HUES48 (cell line): ENCODE data around the gene ADAMTS2.

Source experiments
- H3K27ac ChIP-seq: one replicate; pipeline ENCODE4 v1.7.0; 2013; ENCODE audit warnings: low read depth, low read length, inconsistent platforms
- H3K27me3 ChIP-seq: 2 replicates; pipeline ENCODE4 v1.6.1; 2013; ENCODE audit warnings: mild to moderate bottlenecking, low read length; ENCODE audit not compliant: control insufficient read depth, insufficient read depth
- H3K36me3 ChIP-seq: 2 replicates; pipeline ENCODE4 v1.6.1; 2013; ENCODE audit warnings: low read length; ENCODE audit not compliant: control insufficient read depth, insufficient read depth
- H3K4me1 ChIP-seq: 2 replicates; pipeline ENCODE4 v1.6.1; 2013; ENCODE audit warnings: mild to moderate bottlenecking, low read length; ENCODE audit not compliant: control insufficient read depth, insufficient read depth
- H3K4me3 ChIP-seq: 2 replicates; pipeline ENCODE4 v1.5.1; 2013; ENCODE audit warnings: mild to moderate bottlenecking, low read depth, low read length
- H3K9ac ChIP-seq: 2 replicates; pipeline ENCODE4 v1.6.1; 2013; ENCODE audit warnings: mild to moderate bottlenecking, low read depth, low read length, moderate library complexity
- H3K9me3 ChIP-seq: 2 replicates; pipeline ENCODE4 v1.6.1; 2013; ENCODE audit warnings: low read length; ENCODE audit not compliant: control insufficient read depth, insufficient read depth

ADAMTS2 gene

GRCh38 chr5:179129607-179130071 is 215.6 kb downstream of the ADAMTS2 start:
- H3K27me3 ChIP-seq, result no peaks in the 10 kb centered on the region
- H3K4me3 ChIP-seq, result no peak overlapping the region

DNA sequence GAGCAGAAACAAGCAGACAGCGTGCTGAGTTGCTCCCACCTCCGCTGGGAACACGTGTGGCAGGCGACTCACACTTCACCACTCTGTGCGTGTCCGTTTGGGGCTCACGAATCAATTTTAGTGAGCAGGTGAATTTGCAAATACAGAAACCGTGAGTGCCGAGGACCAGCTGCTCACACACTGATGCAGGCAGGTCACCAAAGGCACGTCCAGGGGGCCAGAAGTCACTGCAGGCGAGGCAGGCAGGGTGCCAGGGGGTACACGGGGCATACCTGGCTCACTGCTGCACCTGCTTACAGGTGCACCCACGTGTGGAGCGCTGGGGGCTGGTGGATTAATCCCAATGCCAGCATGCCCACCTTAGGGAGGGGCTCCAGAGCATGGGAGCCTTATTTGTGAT is 216.3 kb downstream of the ADAMTS2 start:
- Histone ChIP-seq H3K27ac (no peak overlapping the region), H3K9ac (no peak overlapping the region), H3K4me3 (no peak overlapping the region), H3K27me3 (no peaks in the 10 kb centered on the region), H3K36me3 (no peaks in the 10 kb centered on the region), H3K4me1 (no peaks in the 10 kb centered on the region), H3K9me3 (peaks cover 58% of the 10 kb centered on the region)

More at GRCh38 chr5:179129607-179130071, 215.6 kb downstream of the ADAMTS2 start:
- H3K9ac ChIP-seq, result no peak overlapping the region
- no peak overlapping the region for H3K27ac ChIP-seq
- H3K4me1 ChIP-seq, result no peaks in the 10 kb centered on the region
- H3K36me3 ChIP-seq, result no peaks in the 10 kb centered on the region
- peaks cover 56% of the 10 kb centered on the region for H3K9me3 ChIP-seq

- H3K4me3 ChIP-seq, result no peak overlapping the region
- H3K27me3 ChIP-seq, result no peaks in the 10 kb centered on the region
- peaks cover 66% of the 10 kb centered on the region for H3K9me3 ChIP-seq
- H3K36me3 ChIP-seq, result no peaks in the 10 kb centered on the region
- H3K27ac ChIP-seq, result no peak overlapping the region
- H3K9ac ChIP-seq, result no peak overlapping the region
- no peaks in the 10 kb centered on the region for H3K4me1 ChIP-seq
Observed at GRCh38 chr5:179128041-179128365, 217.3 kb downstream of the ADAMTS2 start.

- no peaks in the 10 kb centered on the region for H3K27me3 ChIP-seq
- no peaks in the 10 kb centered on the region for H3K4me1 ChIP-seq
- H3K36me3 ChIP-seq, result no peaks in the 10 kb centered on the region
- no peak overlapping the region for H3K9ac ChIP-seq
- H3K9me3 ChIP-seq, result peaks cover 73% of the 10 kb centered on the region
- no peak overlapping the region for H3K27ac ChIP-seq
- no peak overlapping the region for H3K4me3 ChIP-seq
Observed at GRCh38 chr5:179127136-179128040, 217.9 kb downstream of the ADAMTS2 start.

DNA sequence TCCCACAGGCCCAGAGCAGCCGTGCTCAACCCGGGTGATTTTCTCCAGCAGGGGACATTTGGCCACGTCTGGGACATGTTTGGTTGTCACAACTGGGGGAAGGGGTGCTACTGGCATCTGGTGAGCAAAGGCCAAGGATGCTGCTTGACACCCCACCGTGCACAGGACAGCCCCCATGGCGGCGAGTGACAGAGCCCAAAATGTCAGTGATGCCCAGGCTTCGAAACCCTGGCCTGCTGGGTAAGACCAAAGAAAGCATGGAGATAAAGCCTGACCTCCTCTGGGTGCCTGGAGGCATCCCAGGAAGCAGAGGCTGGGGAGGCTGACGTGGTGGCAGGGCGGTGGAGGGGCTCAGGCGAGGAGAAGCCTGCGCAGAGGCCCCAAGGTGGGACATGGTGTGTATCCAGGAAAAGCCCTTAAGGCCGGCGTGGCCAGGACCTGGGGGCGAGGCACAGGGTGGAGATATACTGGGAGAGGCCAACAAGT is 218.7 kb downstream of the ADAMTS2 start:
- Histone ChIP-seq H3K36me3 (no peaks in the 10 kb centered on the region), H3K4me1 (no peaks in the 10 kb centered on the region)

DNA sequence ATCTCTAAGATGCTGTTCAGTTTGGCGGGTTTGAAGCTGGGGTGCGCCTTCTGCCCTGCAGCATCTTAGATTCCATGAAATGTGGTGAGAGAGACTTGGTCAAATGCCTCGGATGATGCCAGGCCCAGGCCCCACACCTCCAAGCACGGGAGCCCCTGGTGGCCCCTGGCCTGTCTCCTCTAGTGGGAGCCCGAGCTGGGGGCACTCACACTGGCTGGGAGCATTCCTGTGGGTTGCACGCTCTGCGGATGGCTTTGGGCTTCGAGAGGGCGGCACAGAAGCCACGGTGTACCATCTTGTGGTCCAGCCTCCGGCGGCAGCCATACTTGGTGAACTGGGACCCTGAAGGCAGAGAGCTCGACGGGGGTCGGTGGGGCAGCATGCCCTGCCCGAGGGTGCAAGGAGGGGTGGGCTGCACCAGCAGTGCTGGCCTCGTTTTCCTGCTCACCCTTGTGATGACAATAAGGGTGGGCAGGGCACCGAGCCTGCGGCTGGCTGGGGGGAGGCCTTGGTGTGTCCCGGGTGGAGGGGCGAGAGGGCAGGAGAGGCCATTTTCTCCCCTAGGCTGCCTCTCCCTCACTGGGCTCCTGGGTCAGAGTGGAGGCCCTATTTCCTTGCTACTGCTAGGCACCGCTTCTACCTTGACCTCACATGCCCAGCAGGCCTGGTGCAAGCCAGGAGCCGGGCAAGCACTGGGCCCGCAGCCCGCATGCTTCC is 219.3 kb downstream of the ADAMTS2 start:
- Histone ChIP-seq H3K9ac (no peak overlapping the region), H3K4me3 (no peak overlapping the region), H3K4me1 (no peaks in the 10 kb centered on the region), H3K27ac (no peak overlapping the region), H3K27me3 (no peaks in the 10 kb centered on the region), H3K9me3 (peaks cover 82% of the 10 kb centered on the region), H3K36me3 (no peaks in the 10 kb centered on the region)

More for the DNA sequence above, 218.7 kb downstream of the ADAMTS2 start:
- Histone ChIP-seq H3K27ac (no peak overlapping the region), H3K4me3 (no peak overlapping the region), H3K27me3 (no peaks in the 10 kb centered on the region), H3K9me3 (peaks cover 80% of the 10 kb centered on the region), H3K9ac (no peak overlapping the region)

- H3K9me3 ChIP-seq, result peaks cover 83% of the 10 kb centered on the region
- no peaks in the 10 kb centered on the region for H3K4me1 ChIP-seq
- H3K9ac ChIP-seq, result no peak overlapping the region
- H3K36me3 ChIP-seq, result no peaks in the 10 kb centered on the region
- no peaks in the 10 kb centered on the region for H3K27me3 ChIP-seq
- H3K27ac ChIP-seq, result no peak overlapping the region
- H3K4me3 ChIP-seq, result no peak overlapping the region
Observed at GRCh38 chr5:179124853-179125788, 220.1 kb downstream of the ADAMTS2 start.

DNA sequence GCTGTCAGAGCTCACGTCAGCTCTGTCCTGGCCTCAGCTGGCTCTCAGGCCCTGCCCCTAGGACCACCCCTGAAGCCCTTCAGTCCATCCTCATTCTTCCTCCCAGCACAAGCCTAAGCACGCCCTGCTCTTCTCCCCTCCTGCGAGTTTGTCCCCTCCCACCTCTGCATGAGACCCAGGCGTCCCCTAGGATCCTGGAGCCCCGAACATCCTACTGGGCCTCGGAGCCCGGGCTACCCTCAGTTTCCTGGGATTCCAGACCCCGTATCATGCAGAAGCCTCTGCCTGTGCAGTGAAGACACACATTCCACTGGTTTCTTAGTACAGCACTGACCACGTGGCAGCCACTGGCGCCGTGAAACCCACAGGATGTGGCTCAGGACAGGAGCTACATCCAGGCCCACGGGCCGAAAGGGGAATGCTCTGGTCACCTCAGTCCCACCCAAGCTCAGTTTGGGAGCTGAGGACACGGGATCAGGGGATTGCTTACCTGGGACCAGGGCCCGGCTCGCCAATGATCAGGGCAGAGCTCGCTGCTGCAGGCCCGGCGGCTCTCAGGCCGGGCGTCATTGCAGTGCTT is 220.9 kb downstream of the ADAMTS2 start:
- no peak overlapping the region for H3K4me3 ChIP-seq
- no peak overlapping the region for H3K27ac ChIP-seq
- H3K4me1 ChIP-seq, result no peaks in the 10 kb centered on the region
- no peak overlapping the region for H3K9ac ChIP-seq
- no peaks in the 10 kb centered on the region for H3K27me3 ChIP-seq
- H3K36me3 ChIP-seq, result no peaks in the 10 kb centered on the region
- H3K9me3 ChIP-seq, result peaks cover 85% of the 10 kb centered on the region

- H3K9me3 ChIP-seq, result peaks cover 86% of the 10 kb centered on the region
- no peaks in the 10 kb centered on the region for H3K27me3 ChIP-seq
- H3K4me3 ChIP-seq, result no peak overlapping the region
- H3K27ac ChIP-seq, result no peak overlapping the region
- no peak overlapping the region for H3K9ac ChIP-seq
- H3K36me3 ChIP-seq, result no peaks in the 10 kb centered on the region
- no peaks in the 10 kb centered on the region for H3K4me1 ChIP-seq
Observed at GRCh38 chr5:179123491-179124272, 221.6 kb downstream of the ADAMTS2 start.

DNA sequence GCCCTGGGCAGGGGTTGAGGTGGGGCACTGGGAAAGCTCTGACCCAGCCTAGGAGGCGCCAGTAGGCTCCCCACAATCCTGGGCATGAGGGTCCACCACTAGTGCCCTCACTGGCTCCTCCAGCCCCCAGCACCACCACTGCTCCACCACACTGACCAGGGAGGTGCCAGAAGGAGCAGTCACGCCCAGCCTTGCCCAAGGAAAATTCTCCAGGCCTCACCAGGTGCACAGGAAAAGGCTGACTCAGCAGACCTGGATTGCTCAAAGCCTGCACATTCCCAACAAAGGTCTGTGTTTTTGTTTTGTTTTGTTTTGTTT is 222.2 kb downstream of the ADAMTS2 start:
- H3K9ac ChIP-seq, result no peak overlapping the region
- no peaks in the 10 kb centered on the region for H3K27me3 ChIP-seq
- H3K4me3 ChIP-seq, result no peak overlapping the region
- no peaks in the 10 kb centered on the region for H3K36me3 ChIP-seq
- H3K4me1 ChIP-seq, result no peaks in the 10 kb centered on the region
- peaks cover 89% of the 10 kb centered on the region for H3K9me3 ChIP-seq
- no peak overlapping the region for H3K27ac ChIP-seq
